Anterior cingulate cortex (tissue), 58 donors: ENCODE data around the gene ANKS1B.
"Not testable (repeated sequence)": the region's sequence is repeated elsewhere in the genome, so short reads cannot be mapped to it uniquely, and the experiment has no call there.

Experiments
- DNase-seq, 58 donors: peaks; one replicate each; lab custom pipeline; 2025; lab: John Stamatoyannopoulos, UW

Gene ANKS1B

GRCh38 chr12:99043319-99043914 is 941.3 kb downstream of the ANKS1B start:
- peak in 28 of 58 donors; percentile 3 to 71 (median 34) for DNase-seq

- DNase-seq, result no peak
Observed at GRCh38 chr12:99042226-99042625, 942.5 kb downstream of the ANKS1B start.

- no peak for DNase-seq
Observed at GRCh38 chr12:99039367-99040120, 945.2 kb downstream of the ANKS1B start.

- no peak for DNase-seq
Observed at GRCh38 chr12:99036566-99036965, 948.2 kb downstream of the ANKS1B start.

- DNase-seq, result peak in 2 of 58 donors; percentile 5 to 11
Observed at GRCh38 chr12:99035803-99036202, 948.9 kb downstream of the ANKS1B start.

GRCh38 chr12:99034201-99034600 is 950.5 kb downstream of the ANKS1B start:
- DNase-seq, result not testable (repeated sequence)

- peak in 3 of 58 donors; percentile 2 to 12 (median 3) for DNase-seq
Observed at GRCh38 chr12:99029511-99030271, 955.0 kb downstream of the ANKS1B start.

GRCh38 chr12:99027461-99027860 is 957.3 kb downstream of the ANKS1B start:
- DNase-seq, result no peak

- no peak for DNase-seq
Observed at GRCh38 chr12:99027055-99027393, 957.7 kb downstream of the ANKS1B start.

GRCh38 chr12:99026332-99027054 is 958.2 kb downstream of the ANKS1B start:
- DNase-seq, result no peak

- DNase-seq, result no peak
Observed at GRCh38 chr12:99024870-99025269, 959.9 kb downstream of the ANKS1B start.

- DNase-seq, result no peak
Observed at GRCh38 chr12:99024191-99024590, 960.5 kb downstream of the ANKS1B start.

- DNase-seq, result no peak
Observed at GRCh38 chr12:99020871-99021270, 963.9 kb downstream of the ANKS1B start.

GRCh38 chr12:99019798-99020197 is 964.9 kb downstream of the ANKS1B start:
- DNase-seq, result no peak

- DNase-seq, result no peak
Observed at GRCh38 chr12:99017971-99018370, 966.8 kb downstream of the ANKS1B start.

- DNase-seq, result no peak
Observed at GRCh38 chr12:99009654-99010296, 975.0 kb downstream of the ANKS1B start.

- DNase-seq, result peak in 8 of 58 donors; percentile 3 to 46 (median 14)
Observed at GRCh38 chr12:99005601-99006000, 979.1 kb downstream of the ANKS1B start.

GRCh38 chr12:99004799-99005466 is 979.8 kb downstream of the ANKS1B start:
- peak in 2 of 58 donors; percentile 3 to 24 for DNase-seq

- no peak for DNase-seq
Observed at GRCh38 chr12:99002731-99003130, 982.0 kb downstream of the ANKS1B start.

GRCh38 chr12:99002156-99002555 is 982.6 kb downstream of the ANKS1B start:
- no peak for DNase-seq
